GM10266 (cell line): Measurements from ENCODE around the gene TTLL5.

Experiments
- DNase-seq: peaks from one replicate; pipeline ENCODE4 v3.0.0; 2012; ENCODE audit errors: extremely low spot score
- CTCF ChIP-seq: IDR thresholded peaks from 2 replicates; pipeline ENCODE4 v1.5.1; 2012; ENCODE audit warnings: mild to moderate bottlenecking, low read depth; ENCODE audit not compliant: control insufficient read depth, insufficient read depth; ENCODE audit errors: missing control alignments

Gene TTLL5

GRCh38 chr14:75906228-75906627 lies 245.2 kb downstream of the TTLL5 start:
- DNase-seq = no peak
- no peak for TF ChIP-seq CTCF

- DNase-seq = peak; percentile 59
- TF ChIP-seq CTCF = peak; percentile 76
These were observed 245.7 kb downstream of the TTLL5 start for GRCh38 chr14:75906680-75907280.

GRCh38 chr14:75907756-75908359 lies 246.8 kb downstream of the TTLL5 start:
- TF ChIP-seq CTCF = no peak
- DNase-seq = no peak

- DNase-seq = no peak
- no peak for TF ChIP-seq CTCF
These were observed 248.6 kb downstream of the TTLL5 start for GRCh38 chr14:75909630-75910029.

- TF ChIP-seq CTCF = no peak
- no peak for DNase-seq
These were observed 249.0 kb downstream of the TTLL5 start for GRCh38 chr14:75910048-75910447.

GRCh38 chr14:75911883-75912282 lies 250.8 kb downstream of the TTLL5 start:
- no peak for DNase-seq
- no peak for TF ChIP-seq CTCF

GRCh38 chr14:75913183-75913582 lies 252.1 kb downstream of the TTLL5 start:
- TF ChIP-seq CTCF = no peak
- DNase-seq = no peak
